GM13977 (cell line): Measurements from ENCODE around the gene ARHGEF3.
A peak's percentile ranks its signal among the peaks of the same experiment; 100 is the strongest.

Experiments
- DNase-seq: peaks from one replicate; pipeline ENCODE4 v3.0.0; 2012; ENCODE audit warnings: low spot score
- in situ Hi-C: fragments of 300-500 bp; cut with MboI; formaldehyde crosslinking; loops from one replicate; pipeline ENCODE4 v1.12.0; 2022; ENCODE audit warnings: low sequenced_read_pairs, low pct_unique_long_range_greater_than_20kb, mixed read lengths, inconsistent platforms; ENCODE audit not compliant: unreplicated experiment
- TF ChIP-seq, protein P1 (sequence below): IDR thresholded peaks from 2 replicates; pipeline ENCODE4 v1.5.1; 2012; ENCODE audit warnings: mild to moderate bottlenecking, control low read depth; ENCODE audit not compliant: insufficient read depth; ENCODE audit errors: extremely low read depth, missing control alignments

The ARHGEF3 gene

DNA sequence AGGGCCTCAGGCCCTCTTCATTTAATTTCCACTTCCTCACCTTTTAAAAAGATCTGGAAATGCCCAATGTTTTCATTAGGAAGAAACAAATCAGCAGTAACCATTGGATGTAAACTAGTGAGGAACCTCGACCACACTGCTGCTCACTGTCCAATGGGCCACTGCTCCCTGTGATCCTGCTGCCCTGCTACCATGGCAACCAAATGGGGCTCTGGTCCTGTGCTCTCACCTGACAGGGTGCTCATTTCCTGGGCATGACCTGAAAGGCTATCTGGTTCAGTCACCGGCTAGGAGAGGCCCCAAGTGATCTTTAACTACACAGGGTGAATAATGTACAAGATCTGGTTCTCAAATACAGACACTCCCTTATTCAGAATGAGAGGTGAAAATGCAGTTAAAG, 54.6 kb downstream of the ARHGEF3 start:
- DNase-seq, result no peak
- in situ Hi-C loops, result no loop called here
- TF ChIP-seq, protein P1, sequence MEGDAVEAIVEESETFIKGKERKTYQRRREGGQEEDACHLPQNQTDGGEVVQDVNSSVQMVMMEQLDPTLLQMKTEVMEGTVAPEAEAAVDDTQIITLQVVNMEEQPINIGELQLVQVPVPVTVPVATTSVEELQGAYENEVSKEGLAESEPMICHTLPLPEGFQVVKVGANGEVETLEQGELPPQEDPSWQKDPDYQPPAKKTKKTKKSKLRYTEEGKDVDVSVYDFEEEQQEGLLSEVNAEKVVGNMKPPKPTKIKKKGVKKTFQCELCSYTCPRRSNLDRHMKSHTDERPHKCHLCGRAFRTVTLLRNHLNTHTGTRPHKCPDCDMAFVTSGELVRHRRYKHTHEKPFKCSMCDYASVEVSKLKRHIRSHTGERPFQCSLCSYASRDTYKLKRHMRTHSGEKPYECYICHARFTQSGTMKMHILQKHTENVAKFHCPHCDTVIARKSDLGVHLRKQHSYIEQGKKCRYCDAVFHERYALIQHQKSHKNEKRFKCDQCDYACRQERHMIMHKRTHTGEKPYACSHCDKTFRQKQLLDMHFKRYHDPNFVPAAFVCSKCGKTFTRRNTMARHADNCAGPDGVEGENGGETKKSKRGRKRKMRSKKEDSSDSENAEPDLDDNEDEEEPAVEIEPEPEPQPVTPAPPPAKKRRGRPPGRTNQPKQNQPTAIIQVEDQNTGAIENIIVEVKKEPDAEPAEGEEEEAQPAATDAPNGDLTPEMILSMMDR, result no peak

DNA sequence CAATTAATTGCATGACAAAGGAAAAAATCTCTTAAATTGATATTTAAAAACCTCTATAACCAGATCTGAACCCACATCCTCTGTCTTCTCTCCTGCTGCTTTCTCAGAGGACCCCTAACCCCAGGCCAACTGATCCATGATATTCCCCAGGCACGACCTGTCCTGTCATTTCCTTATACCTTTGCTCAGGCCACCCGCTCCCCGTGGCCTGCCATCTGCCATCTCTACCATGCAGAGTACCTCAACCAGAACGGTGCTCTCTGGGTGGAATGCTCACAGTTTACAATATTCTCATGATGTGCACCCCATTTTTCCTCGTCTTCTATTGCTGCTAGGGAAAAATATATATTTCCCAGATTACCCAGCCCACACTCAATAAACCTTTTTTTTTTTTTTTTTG, 57.7 kb downstream of the ARHGEF3 start:
- in situ Hi-C loops, result no loop called here
- no peak for DNase-seq
- TF ChIP-seq, protein P1, result no peak

DNA sequence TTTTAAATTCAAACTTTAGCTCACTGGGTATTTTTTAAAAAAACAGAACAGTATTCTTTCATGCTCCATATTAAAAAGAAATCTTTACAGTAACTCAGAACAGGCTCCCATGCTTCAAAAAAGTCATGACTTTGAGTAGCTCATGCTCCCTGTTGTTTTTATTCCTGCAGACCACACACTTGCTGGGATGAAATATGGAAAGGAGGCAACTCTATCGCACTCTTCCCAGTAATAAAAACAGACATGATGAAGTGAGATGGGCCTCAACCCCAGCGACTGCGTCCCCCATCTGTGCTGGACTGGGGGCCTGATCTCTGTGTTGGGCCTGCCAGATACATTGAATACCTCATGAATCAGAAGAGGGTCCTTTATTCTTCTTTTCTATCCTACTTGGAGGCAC, 58.9 kb downstream of the ARHGEF3 start:
- DNase-seq, result no peak
- TF ChIP-seq, protein P1, result no peak
- in situ Hi-C loops, result no loop called here

DNA sequence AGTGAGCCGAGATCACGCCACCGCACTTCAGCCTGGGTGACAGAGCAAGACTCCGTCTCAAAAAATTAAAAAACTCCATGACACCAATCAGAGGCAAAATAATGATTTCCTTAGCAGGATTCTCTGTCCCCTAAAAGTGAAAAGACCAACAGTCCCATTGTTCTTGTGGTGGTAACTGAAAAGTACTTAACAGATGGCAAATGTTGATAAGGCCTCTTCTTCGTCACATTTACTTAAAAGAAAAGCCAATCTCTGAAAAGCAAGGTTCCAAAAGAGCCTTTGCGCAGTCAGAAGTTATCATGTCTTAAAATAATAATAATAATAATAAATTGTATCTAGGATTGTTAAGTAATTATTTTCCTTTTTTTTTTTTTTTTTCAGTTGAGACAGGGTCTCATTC, 62.7 kb downstream of the ARHGEF3 start:
- no peak for DNase-seq

DNA sequence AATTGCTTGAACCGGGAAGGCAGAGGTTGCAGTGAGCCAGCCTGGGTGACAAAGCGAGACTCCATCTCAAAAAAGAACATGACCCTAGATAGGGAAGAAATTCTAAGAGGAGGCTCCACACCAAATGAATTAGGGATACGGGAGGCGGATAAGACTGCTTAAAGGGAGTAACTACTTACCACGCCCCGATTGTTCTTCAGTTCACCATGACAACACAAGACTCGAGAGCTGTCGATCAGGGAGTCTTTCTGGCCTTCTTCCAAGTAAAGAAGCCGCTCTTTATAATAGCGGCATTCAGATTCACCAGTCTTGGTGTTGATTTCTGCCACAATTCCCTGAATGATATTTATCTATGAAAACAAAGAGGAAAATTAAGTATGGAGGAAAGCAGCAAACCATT, 64.7 kb downstream of the ARHGEF3 start:
- TF ChIP-seq, protein P1, result no peak
- no peak for DNase-seq
- in situ Hi-C loops, result no loop called here

More for the DNA sequence above, 62.7 kb downstream of the ARHGEF3 start:
- TF ChIP-seq, protein P1, result no peak
- in situ Hi-C loops, result no loop called here

DNA sequence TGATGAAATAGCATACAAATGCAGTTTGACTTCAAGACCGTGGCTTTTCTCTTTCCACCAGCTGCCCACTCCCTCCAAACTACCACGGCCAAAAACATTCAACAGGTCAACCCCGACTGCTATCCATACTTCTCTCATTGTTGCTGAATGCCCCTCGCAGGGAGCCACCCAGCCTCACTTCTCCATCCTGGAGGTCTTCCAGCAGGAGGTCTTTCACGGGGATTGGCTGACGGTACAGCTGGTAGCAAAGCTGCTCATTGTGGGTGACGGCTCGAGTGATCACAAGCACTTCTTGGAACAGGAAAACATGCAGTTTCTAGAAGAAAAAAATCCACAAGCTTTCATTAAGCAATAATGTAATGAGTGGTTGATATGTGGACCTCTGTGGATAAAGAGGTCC, 69.6 kb downstream of the ARHGEF3 start:
- no peak for DNase-seq
- TF ChIP-seq, protein P1, result no peak
- in situ Hi-C loops, result no loop called here

DNA sequence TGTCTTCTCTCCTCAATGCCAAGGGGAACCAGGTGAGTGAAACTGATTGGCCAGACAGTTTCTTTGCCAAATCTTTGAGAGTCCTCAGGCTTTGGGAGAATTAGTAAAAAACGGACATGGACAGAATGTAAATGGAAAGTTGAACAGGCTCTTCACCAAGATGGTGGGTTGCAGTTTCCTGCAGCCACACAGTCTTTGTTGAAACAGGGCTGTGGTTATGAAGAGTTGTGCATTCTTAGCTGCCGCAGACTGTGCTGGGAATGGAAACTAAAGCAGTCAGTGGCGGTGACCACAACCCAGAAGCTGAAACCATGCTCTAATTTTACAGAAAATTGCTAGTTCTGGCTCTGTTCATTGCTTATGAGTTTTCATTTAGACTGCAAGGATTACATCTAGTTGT, 76.6 kb downstream of the ARHGEF3 start:
- TF ChIP-seq, protein P1, result no peak
- DNase-seq, result peak; percentile 74
- in situ Hi-C loops, result no loop called here
